NCI-H748 treated with DMSO at 0.1 percent for 48 hours (cell line): ENCODE data around the gene VIT.

Experiments used
- DNase-seq: peaks from one replicate; lab custom pipeline; 2025; lab: John Stamatoyannopoulos, UW

Gene VIT

DNA sequence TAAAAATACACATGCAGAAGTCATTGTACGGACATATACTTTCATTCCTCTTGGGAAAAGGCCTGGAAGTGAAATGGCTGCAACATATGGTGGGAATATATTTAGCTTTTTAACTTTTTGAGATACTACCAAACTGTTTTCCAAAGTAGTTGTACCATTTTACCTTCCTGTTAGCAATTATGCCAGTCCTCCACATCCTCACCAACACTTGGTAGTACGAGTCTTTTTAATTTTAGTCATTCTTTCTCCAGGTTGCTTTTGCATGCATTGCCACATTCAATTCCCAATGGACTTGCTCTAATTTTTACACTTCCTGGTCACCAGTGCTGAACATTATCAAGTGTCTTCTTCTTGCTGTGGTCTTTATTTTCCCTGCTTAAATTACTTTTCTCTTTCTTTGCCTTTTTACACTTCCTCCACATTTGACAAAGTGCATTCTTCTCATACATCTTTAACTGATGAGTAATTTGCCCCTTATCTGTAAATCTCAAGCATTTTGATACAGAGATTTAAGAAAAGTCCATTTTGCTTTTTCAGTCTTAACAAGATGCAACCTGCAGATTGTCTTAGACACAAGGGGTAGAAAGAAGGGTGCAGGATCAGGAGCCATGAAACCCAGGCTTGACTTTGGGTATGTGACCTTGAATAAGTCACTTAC lies 14.5 kb downstream of the VIT start:
- no peak for DNase-seq

DNA sequence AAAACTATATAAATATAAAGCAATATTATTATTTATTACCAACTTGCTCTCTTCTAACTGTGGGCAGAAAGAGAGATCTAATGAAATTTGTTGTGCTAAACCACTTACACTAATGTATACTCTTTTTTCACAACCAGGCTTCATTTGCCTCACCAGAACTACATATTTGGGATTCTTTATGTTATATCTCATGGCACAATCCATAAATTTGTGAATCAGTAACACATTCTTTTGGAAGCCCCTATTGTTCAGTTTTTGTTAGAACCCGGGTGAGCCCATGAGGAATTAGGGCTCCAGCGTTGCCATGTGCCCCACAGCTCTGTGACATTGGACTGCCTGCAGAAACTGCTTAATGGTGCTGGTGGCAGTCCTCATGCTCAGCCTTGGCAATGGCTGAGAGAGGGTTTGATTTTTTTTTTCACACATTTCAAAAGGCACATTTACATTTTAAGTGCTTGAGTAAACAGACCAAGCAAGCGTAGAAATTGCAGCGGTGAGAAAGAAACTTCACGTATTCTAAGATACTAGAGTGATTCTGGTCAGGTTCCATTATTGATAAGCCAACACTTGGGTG lies 15.3 kb downstream of the VIT start:
- no peak for DNase-seq

DNA sequence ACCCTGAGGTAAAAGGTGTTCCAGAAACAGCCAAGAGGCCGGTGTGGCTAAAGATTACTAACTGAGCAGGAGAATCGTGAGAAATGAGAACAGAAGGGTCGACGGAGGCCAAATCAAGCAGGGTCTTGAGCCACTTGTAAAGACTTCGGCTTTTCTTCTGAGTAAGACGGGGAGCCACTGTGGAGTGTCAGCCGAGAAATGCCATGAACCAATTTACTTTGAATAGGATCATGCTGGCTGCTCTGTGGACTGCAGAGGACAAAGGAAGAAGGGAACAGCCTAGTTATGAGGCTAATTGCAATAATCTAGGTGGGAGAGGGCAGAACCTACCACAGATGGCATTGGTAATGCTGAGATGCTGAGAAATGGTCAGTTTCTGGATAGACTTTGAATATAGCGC lies 16.8 kb downstream of the VIT start:
- DNase-seq = no peak

DNA sequence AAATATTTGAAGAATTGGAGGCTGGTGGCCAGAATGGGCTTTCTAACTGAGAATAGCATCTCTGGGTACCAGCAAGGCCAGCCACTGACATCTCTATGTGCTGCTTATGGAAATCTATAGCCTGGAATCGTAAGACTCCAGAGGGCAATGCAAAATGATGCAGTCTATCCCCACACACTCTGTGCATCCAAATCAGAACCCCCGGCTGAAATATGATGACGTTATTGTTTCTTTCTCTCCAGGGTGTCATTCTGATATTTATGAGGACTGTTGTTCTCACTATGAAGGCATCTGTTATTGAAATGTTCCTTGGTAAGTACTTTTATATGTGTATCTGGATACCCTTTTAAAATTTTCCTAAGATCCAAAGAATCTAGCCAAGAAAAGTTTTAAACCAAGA lies 19.6 kb downstream of the VIT start:
- DNase-seq = no peak

DNA sequence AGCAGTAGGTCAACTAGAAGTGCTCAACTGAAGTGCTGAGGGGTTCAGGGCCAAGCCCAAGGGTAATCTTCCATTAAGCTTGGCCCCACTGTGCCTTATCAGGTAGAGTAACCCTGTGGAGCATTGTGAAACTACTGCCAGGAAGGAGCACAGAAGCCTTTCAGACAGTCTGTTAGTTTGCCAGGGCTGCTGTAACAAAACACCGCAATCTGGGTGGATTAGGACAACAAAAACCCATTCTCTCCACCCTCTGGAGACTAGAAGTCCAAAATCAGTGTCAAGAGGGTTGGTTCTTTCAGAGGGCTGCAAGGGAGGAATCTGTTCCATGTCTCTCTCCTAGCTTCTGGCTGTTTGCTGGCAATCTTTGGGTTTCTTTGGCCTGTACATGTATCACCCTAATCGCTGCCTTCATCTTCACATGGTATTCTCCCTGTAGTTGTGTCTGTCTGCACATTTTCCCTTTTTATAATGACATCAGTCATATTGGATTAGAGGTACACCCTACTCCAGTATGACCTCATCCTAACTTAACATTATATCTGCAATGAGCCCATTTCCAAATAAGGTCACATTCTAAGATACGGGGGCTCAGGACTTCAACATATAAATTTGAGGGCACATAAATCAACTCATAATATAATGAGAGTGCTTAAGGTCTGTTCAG lies 21.2 kb downstream of the VIT start:
- DNase-seq = no peak

DNA sequence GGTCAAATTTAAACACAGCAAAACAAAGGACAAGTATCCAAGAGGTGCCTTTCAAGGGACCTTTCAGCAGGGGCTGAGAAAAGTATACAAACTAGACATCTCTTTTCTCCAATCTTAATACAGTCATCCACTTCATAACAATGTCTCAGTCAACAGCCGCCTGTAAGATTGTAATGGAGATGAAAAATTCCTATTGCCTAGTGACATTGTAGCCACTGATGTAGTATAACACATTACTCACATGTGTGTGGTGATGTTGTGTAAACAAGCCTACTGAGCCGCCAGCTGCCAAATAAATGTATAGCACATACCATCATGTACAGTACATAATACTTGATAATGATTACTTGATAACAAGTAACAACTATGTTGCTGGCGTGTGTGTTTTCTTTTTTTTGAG lies 31.0 kb downstream of the VIT start:
- no peak for DNase-seq

DNA sequence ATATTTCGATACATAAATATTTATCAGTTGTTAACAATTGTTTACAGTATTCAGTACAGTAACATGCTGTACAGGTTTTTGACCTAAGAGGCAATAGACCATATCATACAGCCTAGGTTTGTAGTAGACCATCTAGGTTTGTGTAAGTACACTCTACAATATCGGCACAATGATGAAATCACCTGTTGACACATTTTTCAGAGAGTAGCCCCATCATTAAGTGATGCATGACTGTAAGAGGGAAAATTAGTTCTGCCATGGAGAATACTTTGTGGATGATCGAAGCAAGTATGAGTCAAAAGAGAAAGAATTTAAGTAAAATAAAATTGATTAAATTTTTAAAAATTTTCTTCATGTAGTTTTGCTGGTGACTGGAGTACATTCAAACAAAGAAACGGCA lies 32.6 kb downstream of the VIT start:
- no peak for DNase-seq

DNA sequence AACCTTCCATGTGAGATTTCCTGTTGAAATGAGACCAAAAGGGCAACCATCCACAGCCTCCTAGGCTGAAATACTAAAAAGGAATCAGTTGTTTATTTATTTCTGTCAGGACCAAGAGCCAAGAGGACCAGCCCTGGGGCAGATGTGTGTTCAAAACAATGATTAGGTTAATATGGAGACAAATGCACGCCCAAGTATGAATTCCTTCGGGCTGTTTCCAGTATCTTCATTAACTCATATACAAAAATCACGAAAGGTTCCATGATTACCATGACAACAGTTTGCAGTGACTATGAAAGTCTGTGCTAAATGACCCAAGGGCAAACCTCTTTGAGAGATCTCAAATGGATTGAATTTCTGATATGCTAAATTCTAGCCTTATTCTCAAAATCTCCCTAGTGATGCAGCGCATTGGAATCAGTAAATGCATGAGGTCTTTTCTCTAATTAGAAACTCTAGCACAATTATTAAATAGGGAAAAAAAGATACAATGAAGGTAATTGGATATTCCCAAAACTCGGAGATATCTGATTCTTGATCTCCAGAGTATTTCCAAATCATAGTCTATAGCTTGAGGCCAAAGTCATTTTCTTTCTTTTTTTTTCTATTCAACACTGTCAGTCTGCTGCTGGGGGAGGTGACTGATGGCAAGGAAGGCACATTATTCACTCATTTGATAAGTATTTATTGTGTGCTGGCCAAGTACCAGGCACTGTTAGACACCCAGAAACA lies 35.6 kb downstream of the VIT start:
- no peak for DNase-seq

DNA sequence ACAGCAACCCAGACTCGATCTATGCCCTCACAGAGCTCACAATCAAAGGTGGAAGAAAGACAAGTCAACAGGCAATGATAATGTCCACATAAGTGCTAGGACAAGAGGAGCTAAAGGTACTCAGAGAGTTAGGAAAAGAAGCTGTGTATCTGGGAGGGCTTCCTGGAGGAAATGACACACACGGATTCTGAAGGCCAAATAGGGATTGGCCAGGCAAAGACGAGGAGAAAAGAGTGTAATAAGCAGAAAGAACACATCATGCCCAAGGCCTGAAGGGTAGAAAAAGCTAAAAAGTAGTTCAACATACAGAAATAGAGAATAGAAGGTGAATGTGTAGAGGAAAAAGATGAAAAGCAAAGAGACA lies 36.1 kb downstream of the VIT start:
- DNase-seq = no peak

DNA sequence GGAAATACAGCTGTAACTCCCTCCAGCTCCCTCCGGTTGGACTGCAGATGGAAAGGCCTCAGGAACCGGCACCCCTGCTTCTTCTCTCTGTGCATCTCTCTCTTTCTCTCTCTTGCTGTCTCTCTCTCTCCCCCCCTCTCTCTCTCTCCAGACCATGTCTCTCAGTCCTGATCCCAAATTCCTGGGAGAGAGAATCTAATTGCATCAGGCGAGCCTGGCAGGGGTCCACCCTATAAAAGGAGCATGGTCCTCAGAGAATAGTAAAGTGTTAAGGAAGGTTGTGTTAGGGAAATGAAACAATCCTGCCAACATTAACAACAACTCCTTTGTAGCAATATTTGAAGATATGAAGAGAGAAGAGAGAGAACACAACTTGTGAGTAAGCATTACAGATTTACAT lies 36.7 kb downstream of the VIT start:
- no peak for DNase-seq

DNA sequence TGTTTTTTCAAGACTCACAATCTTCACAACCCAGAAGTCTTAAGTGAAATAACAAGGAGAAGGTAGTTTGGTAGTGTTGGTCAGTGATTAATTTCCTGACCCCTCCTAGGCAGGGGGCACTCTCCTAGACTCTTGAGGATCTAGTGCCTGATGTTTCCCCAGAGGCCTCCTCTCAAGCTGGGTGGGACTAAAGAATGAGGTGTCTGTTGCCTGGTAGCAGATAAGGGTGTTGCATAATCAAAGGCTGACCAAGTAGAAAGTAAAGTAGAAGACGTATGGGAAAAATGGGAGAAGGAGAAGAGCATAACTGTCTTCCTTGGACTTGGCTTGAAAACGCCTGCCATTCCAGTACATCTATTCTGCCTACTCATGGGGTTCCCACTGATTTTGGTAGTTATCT lies 37.8 kb downstream of the VIT start:
- DNase-seq = no peak

DNA sequence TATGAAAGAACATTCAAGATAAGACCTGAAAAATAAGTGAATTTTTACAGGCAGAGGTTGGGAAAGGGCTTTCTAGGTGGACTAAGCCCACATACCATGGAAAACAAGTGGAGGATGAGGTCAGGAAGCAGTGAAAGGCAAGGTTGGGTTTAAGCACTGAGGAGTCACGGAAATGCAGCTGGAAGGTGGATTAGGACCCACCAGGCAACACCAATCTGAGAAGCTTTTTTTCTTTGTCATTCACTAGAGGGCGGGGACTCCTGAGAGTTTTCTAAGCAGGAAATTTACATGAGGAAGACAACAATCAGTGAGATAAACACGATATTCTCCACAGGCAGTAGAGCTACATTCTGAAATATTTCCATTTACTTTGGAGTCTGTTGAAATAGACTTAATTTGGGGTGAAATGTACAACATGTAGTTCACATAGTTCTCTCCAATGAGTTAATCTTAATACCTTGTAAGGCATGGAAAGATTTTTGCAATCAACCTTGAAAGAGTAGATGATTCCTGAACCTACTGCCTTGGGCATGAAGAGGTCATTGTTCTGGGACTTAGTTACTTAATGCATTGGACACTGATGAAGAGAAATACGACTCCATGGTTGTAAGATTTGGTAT lies 40.7 kb downstream of the VIT start:
- no peak for DNase-seq

DNA sequence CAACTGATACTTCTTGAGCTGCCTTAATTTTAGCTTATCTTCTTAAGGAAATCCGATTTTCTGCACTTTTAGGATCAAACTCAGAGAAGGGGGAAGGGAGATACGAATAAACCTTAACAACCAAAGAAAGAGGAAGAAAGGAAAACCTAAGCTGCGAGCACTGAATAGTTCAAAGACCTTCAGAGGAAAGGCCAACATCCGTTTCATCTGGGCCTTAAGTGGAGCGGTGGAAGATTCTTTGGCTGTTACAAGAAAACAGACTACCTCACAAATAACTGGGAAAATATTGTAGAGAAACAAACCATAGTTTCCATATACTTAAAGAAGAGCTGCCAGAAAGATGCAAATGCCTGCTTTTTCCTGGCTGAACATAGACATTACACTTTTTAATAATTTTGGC lies 43.6 kb downstream of the VIT start:
- DNase-seq = no peak

DNA sequence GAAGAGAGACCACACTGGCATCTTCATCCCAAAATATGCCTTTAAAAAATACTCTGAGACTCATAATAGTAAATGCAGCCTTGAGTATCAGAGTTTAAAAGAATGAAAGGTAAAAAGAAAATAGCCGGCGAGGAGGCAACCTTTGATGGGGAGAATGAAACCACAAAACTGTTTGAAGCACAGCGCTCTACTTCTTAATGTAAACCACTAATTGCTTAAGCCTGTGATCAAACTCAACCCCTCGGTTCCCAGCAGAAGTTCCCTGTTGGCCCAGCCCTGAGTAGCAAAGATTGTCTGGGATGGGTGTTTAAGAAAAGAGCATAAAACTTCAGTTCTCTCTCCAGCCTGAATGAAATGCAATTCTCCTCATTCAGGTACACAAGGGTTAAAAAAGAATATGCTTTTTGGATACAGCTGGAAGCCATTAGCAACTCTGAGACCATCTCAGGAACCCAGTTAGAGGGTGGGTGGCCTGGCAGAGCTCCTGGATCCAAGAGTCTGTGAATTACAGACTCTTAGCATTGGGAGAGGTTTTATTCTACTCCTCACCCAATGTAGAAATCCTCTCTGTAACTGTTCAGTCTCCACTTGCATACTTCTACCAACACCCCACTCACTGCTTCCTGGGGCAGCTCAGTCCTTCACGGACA lies 44.8 kb downstream of the VIT start:
- no peak for DNase-seq

DNA sequence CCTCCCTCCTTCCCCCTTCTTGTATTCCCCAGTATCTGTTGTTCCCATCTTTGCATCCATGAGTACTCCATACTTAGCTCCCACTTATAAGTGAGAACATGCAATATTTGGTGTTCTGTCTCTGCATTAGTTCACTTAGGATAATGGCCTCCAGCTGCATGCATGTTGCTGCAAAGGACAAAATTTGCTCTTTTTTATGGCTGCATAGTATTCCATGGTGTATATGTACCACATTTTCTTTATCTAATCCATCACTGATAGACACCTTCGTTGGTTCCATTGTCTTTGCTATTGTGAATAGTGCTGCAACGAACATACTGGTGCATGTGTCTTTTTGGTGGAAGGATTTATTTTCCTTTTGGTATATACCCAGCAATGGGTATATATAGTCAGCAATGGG lies 47.4 kb downstream of the VIT start:
- DNase-seq = no peak

DNA sequence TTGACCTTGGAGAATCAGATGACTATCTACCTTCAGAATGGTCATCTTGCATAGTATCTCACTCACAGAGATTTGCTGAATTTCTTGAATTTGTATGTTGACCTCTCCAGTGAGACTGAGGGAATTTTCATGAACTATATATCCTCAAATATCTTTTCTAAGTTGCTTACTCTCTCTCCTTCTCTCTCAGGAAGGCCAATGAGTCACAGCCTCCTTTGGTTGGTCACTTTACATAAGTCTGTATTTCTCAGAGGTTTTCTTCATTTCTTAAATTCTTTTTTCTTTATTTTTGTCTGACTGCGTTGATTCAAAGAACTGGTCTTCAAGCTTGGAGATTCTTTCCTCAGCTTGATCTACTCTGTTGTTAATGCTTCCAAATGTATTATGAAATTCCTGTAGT lies 51.7 kb downstream of the VIT start:
- DNase-seq = no peak

DNA sequence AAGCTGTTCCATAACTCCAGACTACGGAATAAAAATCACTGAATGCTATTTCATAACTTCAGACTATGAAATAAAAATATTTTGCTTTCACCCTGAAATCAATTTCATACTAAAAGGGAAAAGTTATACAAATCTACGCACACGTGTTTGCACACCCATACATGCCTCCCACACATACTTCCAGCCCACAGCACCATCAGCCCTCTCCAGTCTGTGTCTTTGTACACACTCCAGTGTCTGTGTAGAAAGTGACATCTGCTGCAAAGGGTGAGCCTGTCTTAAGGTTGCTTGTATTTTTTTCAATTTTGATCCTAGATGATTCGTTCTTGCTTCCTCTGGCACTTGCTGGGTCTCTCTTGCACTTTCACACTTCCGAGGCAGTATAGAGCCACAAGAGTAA lies 53.6 kb downstream of the VIT start:
- DNase-seq = no peak

DNA sequence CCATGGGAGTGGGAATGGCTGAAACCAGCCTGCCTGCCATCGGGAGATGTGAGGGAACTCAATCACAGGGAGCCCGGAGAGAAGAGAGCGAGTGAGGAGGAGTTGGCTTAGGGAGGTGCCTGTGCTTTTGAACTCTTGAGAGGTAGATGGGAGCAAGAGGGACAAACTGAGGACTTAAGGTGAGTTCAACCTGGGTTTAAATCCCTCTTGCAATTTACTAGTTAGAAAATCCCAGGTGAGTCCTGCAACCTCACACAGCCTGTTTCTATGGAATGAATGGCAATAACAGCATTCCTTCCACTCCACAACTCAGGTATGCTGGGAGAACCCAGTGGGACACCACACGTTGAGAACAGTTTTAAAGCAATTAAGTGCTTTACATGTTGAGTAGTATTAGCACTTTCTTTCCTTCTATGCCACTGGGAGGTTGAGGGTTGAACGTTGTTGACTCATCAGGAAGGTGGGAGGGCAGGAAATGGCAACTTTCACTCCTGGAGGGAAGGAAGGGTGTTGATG lies 57.3 kb downstream of the VIT start:
- no peak for DNase-seq

DNA sequence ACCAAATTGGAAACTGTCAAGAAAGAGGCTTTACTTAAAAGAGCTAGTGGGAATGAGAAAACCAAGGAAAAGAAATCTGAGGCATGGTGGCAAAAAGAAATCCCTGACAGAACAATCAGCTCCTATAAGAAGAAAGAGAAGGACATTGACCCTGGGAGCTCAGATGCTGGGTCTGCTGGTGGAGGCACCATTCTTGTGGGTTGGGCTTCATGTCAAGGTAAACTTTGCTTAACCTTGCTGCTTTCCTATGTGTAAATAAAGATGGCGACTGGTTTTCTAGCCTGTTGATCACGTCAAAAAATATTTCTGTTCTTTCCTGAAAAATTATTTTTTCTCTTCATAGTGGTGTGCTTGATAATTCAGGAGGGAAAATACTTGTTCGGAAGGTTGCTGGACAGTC lies 58.1 kb downstream of the VIT start:
- DNase-seq = no peak

DNA sequence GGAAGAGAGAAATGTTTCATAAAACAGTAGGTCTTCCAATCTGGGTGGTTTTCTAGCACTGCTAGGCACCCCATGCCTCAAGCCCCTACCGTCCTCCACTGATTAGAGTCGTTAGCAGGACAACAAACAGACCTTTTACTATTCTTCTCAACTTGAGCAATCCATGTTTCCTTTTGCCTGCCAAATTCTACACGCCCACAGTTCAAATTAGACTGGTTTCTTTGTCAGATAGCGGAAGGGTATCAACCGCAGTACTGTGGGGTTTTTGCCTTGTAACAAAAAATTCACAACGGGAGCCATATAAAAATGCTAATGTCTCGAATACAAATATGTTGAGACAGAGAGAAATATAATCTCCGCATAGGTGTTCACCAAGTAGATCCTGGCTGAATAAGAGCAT lies 59.9 kb downstream of the VIT start:
- DNase-seq = no peak

DNA sequence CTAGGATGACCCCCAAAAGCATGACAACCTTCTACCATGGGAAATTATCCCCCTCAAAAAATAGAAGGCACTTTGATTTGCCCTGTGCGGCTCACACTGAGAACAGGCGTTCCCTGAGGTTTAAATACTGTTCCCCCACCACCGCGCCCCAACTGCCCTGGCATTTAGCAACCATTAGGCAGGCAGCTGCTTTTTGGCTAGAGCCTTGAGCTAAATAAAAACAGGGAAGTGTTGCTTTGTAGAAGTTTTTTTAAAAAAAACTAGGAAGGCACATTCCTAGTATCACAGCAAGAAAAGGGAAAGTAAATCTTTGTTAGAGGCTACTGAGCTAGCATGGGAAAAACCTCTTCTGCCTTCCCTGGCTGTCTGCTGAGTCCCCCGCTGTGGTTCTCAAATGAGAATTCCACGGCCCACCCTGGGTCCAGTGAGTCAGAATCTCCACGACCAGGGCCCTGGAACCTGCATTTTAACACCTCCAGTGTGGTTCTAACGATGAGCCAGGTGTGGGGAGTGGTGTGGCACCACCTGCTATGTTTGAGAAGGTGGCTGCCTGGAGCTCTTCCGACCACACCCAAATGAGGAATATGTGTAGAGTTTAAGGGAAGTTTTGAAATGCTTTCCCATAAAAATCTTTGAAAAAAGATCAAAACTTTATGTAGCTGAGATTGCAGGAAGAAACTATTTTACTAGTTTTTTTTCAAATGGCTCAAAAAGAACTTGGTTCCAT lies 66.4 kb downstream of the VIT start:
- DNase-seq = no peak
